ENCODE results near the gene CD274.

CD274 gene

GRCh38 chr9:5500441-5501235 lies 50.3 kb downstream of the CD274 start:
- no peak for FAIRE-seq

- FAIRE-seq, result no peak
Observed at GRCh38 chr9:5502553-5502952, 52.2 kb downstream of the CD274 start.

- no peak for FAIRE-seq
Observed at GRCh38 chr9:5509573-5509972, 59.2 kb downstream of the CD274 start.

- FAIRE-seq, result no peak
Observed at GRCh38 chr9:5510360-5510931, 60.1 kb downstream of the CD274 start, which contains the start of gene PDCD1LG2. Gene PDCD1LG2, plus strand, starts transcription at chr9:5510531. Its CDS starts 12,016 bp downstream, at chr9:5522547.

- FAIRE-seq, result no peak
Observed at GRCh38 chr9:5510989-5511388, 60.6 kb downstream of the CD274 start.

GRCh38 chr9:5511476-5511875 lies 61.1 kb downstream of the CD274 start:
- FAIRE-seq, result no peak

GRCh38 chr9:5511935-5512580 lies 61.7 kb downstream of the CD274 start:
- no peak for FAIRE-seq

GRCh38 chr9:5512658-5513452 lies 62.5 kb downstream of the CD274 start:
- no peak for FAIRE-seq

GRCh38 chr9:5513966-5514616 lies 63.7 kb downstream of the CD274 start:
- FAIRE-seq, result no peak

- no peak for FAIRE-seq
Observed at GRCh38 chr9:5514617-5515260, 64.4 kb downstream of the CD274 start.

- FAIRE-seq, result no peak
Observed at GRCh38 chr9:5515261-5515650, 64.9 kb downstream of the CD274 start.

- no peak for FAIRE-seq
Observed at GRCh38 chr9:5516453-5517220, 66.3 kb downstream of the CD274 start.

- no peak for FAIRE-seq
Observed at GRCh38 chr9:5518171-5518936, 68.0 kb downstream of the CD274 start.

- no peak for FAIRE-seq
Observed at GRCh38 chr9:5518937-5519319, 68.6 kb downstream of the CD274 start.

All from A204.1 (cell line).